Measurements from ENCODE around the gene ASMTL. TPM values are rescaled to one million over a fixed set of nuclear protein-coding genes. Genes with fewer than 3 reads are reported as not detected.

The ASMTL gene
- total and polyA plus RNA-seq, 2 of the 13 experiments (the other 11 are each of a cell fraction or from before 2014, with no cell fraction given), result 5.6 to 16.3 TPM

DNA sequence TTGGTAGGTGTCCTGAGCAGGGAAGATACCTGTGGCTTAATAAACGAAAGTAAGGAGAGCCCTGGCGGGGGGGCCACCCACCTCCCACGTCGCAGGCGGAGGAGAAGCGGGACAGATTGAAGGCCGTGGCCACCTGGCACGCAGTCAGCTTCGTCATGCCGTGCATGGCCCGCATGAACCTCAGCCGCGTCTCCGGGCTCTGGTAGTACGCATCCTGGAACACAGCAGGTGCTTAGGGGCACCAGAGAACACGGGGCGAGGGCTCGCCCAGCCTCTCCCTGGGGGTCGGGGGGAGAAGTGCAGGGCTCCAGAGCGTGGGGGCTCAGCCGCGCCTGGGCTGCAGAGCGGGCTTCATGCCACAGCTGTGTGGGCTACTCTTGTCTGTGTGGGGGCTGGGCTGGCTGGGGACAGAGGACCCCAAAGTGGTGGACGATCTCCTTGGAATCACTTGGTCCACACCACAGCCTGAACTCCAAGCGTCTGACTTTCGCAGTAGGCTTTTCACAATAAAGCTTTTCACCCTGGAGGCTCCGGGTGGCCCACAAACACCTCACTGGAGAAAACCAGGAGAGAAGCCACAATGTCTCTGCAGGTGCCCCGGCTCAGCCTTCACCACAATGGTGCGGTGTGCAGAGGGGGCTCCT, 33.7 kb downstream of the ASMTL start:
- peaks cover 3% of the 10 kb centered on the region; the same call in 1 of the 2 replicates for H4K20me1 ChIP-seq (ENCODE audit: insufficient read depth, low read length)
- H3K9ac ChIP-seq (ENCODE audit: insufficient read depth, low read depth, low read length), result no peak overlapping the region
- DNase-seq (ENCODE audit: low spot score) (no peak), FAIRE-seq (no peak), ATAC-seq (peak; percentile 15)
- H3K4me3 ChIP-seq (replicated peaks in 1 of 3; ENCODE audit: insufficient read depth in 1 of 3, low read depth in 2 of 3, low read length in 3 of 3), result no peak overlapping the region
- 92% methylated on average over 15 of the region's 29 CpGs for WGBS (ENCODE audit: low lambda C conversion rate)
- ChIA-PET CTCF (ENCODE audit: low intra/inter-chr PET ratio, low total read pairs) (no interaction called here), POLR2A (no interaction called here)
- in situ Hi-C loops (cut with HindIII; ENCODE audit: extremely low pct_ligation_motif_present, low pct_unique_long_range_greater_than_20kb), result no loop called here
- H3K9me3 ChIP-seq (ENCODE audit: low read length), result peaks cover 16% of the 10 kb centered on the region; the same call in 1 of the 2 replicates
- H3K79me2 ChIP-seq (ENCODE audit: insufficient read depth, low read length), result no peaks in the 10 kb centered on the region
- no peak overlapping the region for H3K27ac ChIP-seq (ENCODE audit: extremely low read length, insufficient read depth, low read length)
- H3K4me1 ChIP-seq (ENCODE audit: insufficient read depth, low read length), result peaks cover 12% of the 10 kb centered on the region
- H3K36me3 ChIP-seq (replicated peaks in 1 of 2; ENCODE audit: control insufficient read depth in 1 of 2, insufficient read depth in 2 of 2, low read length in 2 of 2), result peaks cover 9 to 15% of the 10 kb centered on the region in 2 experiments; a peak in 4 of 5 replicates
- intact Hi-C loops (cut with micrococcal nuclease; ENCODE audit: unreplicated experiment), result no loop called here
- H2AFZ ChIP-seq (ENCODE audit: low read length), result no peak overlapping the region
- no TSS peak for BruUV-seq (replicated peaks)
- no peak overlapping the region for H3K4me2 ChIP-seq (ENCODE audit: low read depth, low read length)
- TF ChIP-seq AGO2 (optimal IDR thresholded peaks at IDR 0.05; ENCODE audit: low read depth, low read length) (peak; percentile 97), GABPA (IDR thresholded peaks at IDR 0.05; ENCODE audit: low read depth, low read length) (no peak), GABPA (CRISPR knock-in tag; IDR thresholded peaks at IDR 0.05; ENCODE audit: low read depth) (no peak), CHD2 (IDR thresholded peaks at IDR 0.05; ENCODE audit: low read depth, low read length) (peak; percentile 33; the same call in 1 of the 2 replicates), SRSF1 (optimal IDR thresholded peaks at IDR 0.05; ENCODE audit: low read depth, low read length) (peak; percentile 53), POLR2A (IDR thresholded peaks at IDR 0.05; ENCODE audit: insufficient read depth in 1 of 2, low read depth in 2 of 2, low read length in 2 of 2) (peak in 1 of 2 experiments; percentile 36; a peak in 1 of 4 replicates), NCOR1 (IDR thresholded peaks at IDR 0.05; ENCODE audit: borderline replicate concordance, low read length) (no peak), AGO1 (IDR thresholded peaks at IDR 0.05; ENCODE audit: low read depth, low read length, poor library complexity, severe bottlenecking) (peak; percentile 97), POLR2G (IDR thresholded peaks at IDR 0.05; ENCODE audit: low read depth, low read length) (peak; percentile 9; the same call in 1 of the 2 replicates), CEBPB (IDR thresholded peaks at IDR 0.05; ENCODE audit: borderline replicate concordance, low read depth, low read length) (no peak)
- no peaks in the 10 kb centered on the region for H3K27me3 ChIP-seq (ENCODE audit: control insufficient read depth in 1 of 2, insufficient read depth in 2 of 2, low read length in 2 of 2)
